SK-N-SH (cell line): Measurements from ENCODE around the gene SLC2A11. TPM values are rescaled to one million over a fixed set of nuclear protein-coding genes. Genes with fewer than 3 reads are reported as not detected.

ENCODE experiments used
- CTCF ChIA-PET: fragments of 300-600, 350-600 bp; formaldehyde crosslinking; extraction: SDS; loops from one replicate; lab custom pipeline; 2021; lab: Yijun Ruan, JAX
- POLR2A ChIA-PET: fragments of 350-600 bp; sonication (Branson Sonifier 250); formaldehyde crosslinking; extraction: SDS; loops from one replicate; lab custom pipeline; 2020; ENCODE audit warnings: antibody characterized with exemption, inconsistent platforms; lab: Yijun Ruan, JAX
- DNase-seq: peaks from one replicate; pipeline ENCODE4 v3.0.0; 2012
- H2AFZ ChIP-seq: fragments of 200-600 bp; sonication (generic); 2 replicates; pipeline ENCODE4 v1.8.1; 2016; ENCODE audit warnings: antibody characterized with exemption, mild to moderate bottlenecking, low read depth
- H3F3A ChIP-seq: fragments of 200-600 bp; sonication (generic); replicated peaks from 2 replicates; pipeline ENCODE3; 2016; ENCODE audit warnings: antibody characterized with exemption, mild to moderate bottlenecking; ENCODE audit not compliant: insufficient read depth
- H3K27ac ChIP-seq, 2 experiments: fragments of 200-500 bp in 1 of 2; fragments of 200-600 bp in 1 of 2; sonication (Bioruptor generic) in 1 of 2; sonication (generic), shearing (Covaris generic) in 1 of 2; 2 replicates each; pipeline versions ENCODE4 v1.5.1 to v1.6.1; 2014 to 2016; ENCODE audit warnings: low read depth in 2 of 2, inconsistent platforms in 1 of 2, low read length in 1 of 2, mild to moderate bottlenecking in 1 of 2, mixed read lengths in 1 of 2
- H3K27me3 ChIP-seq: fragments of 200-600 bp; sonication (generic), shearing (Covaris generic); 2 replicates; pipeline ENCODE4 v1.6.1; 2016; ENCODE audit warnings: mixed run types; ENCODE audit not compliant: insufficient read depth
- H3K36me3 ChIP-seq, 2 experiments: fragments of 200-500 bp in 1 of 2; fragments of 200-600 bp in 1 of 2; sonication (Bioruptor generic) in 1 of 2; sonication (generic) in 1 of 2; replicated peaks in 1 of 2; 2 replicates each; pipeline versions ENCODE3 to v1.5.1; 2014 to 2016; ENCODE audit warnings: low read length in 1 of 2, mild to moderate bottlenecking in 1 of 2; ENCODE audit not compliant: insufficient read depth in 2 of 2, control insufficient read depth in 1 of 2
- H3K4me1 ChIP-seq, 2 experiments: fragments of 200-500 bp in 1 of 2; fragments of 200-600 bp in 1 of 2; sonication (Bioruptor generic) in 1 of 2; sonication (generic), shearing (Covaris generic) in 1 of 2; 2 replicates each; pipeline versions ENCODE4 v1.5.1 to v1.6.1; 2014 to 2016; ENCODE audit warnings: low read depth in 1 of 2, low read length in 1 of 2, mixed run types in 1 of 2; ENCODE audit not compliant: insufficient read depth in 2 of 2, control insufficient read depth in 1 of 2
- H3K4me2 ChIP-seq: fragments of 200-600 bp; sonication (generic), shearing (Covaris generic); 2 replicates; pipeline ENCODE4 v1.6.1; 2017; ENCODE audit warnings: mixed run types
- H3K4me3 ChIP-seq, 2 experiments: fragments of 200-500 bp in 1 of 2; fragments of 200-600 bp in 1 of 2; sonication (Bioruptor generic) in 1 of 2; sonication (generic), shearing (Covaris generic) in 1 of 2; 2 replicates each; pipeline versions ENCODE4 v1.5.1 to v1.8.1; 2014 to 2016; ENCODE audit warnings: low read depth in 2 of 2, inconsistent platforms in 1 of 2, low read length in 1 of 2, mild to moderate bottlenecking in 1 of 2, mixed read lengths in 1 of 2, moderate library complexity in 1 of 2
- H3K79me2 ChIP-seq: fragments of 200-600 bp; sonication (generic); 2 replicates; pipeline ENCODE4 v1.8.1; 2017; ENCODE audit warnings: mild to moderate bottlenecking; ENCODE audit not compliant: insufficient read depth
- H3K9ac ChIP-seq: fragments of 200-600 bp; sonication (generic); 2 replicates; pipeline ENCODE4 v1.6.1; 2017; ENCODE audit warnings: mixed run types
- H3K9me2 ChIP-seq: fragments of 200-600 bp; sonication (generic); 2 replicates; pipeline ENCODE4 v1.6.1; 2017; ENCODE audit warnings: mixed run types
- H3K9me3 ChIP-seq: fragments of 200-600 bp; sonication (generic); 2 replicates; pipeline ENCODE4 v1.6.1; 2017; ENCODE audit warnings: mixed run types, mild to moderate bottlenecking, moderate library complexity
- H4K20me1 ChIP-seq: fragments of 200-600 bp; sonication (generic); 2 replicates; pipeline ENCODE4 v1.6.1; 2017; ENCODE audit warnings: mild to moderate bottlenecking, mixed run types; ENCODE audit not compliant: insufficient read depth
- EP300 ChIP-seq, 2 experiments: IDR thresholded peaks; 2 replicates each; pipeline versions ENCODE4 v1.4.0 to v1.6.1; 2012; ENCODE audit warnings: borderline replicate concordance in 1 of 2, low read depth in 1 of 2, low read length in 1 of 2
- FOSL2 ChIP-seq: IDR thresholded peaks from 2 replicates; pipeline ENCODE4 v1.4.0; 2012; ENCODE audit warnings: low read depth, mild to moderate bottlenecking, moderate library complexity, borderline replicate concordance
- FOXJ3 ChIP-seq: sonication (generic); formaldehyde crosslinking; IDR thresholded peaks from 2 replicates; pipeline ENCODE4 v1.5.1; 2020; ENCODE audit warnings: mild to moderate bottlenecking, missing genetic modification reagents
- RXRA ChIP-seq: IDR thresholded peaks from 2 replicates; pipeline ENCODE4 v1.4.0; 2012; ENCODE audit warnings: low read depth, mild to moderate bottlenecking, borderline replicate concordance
- TAF1 ChIP-seq: IDR thresholded peaks from 2 replicates; pipeline ENCODE4 v1.6.1; 2012; ENCODE audit warnings: low read depth, mild to moderate bottlenecking, low read length, moderate library complexity, borderline replicate concordance
- TEAD4 ChIP-seq: IDR thresholded peaks from 2 replicates; pipeline ENCODE4 v1.4.0; 2012; ENCODE audit warnings: mild to moderate bottlenecking, borderline replicate concordance; ENCODE audit not compliant: insufficient read depth
- WGBS: methylation state at CpG from one replicate; pipeline ENCODE4 v1.1.6; 2017; ENCODE audit warnings: low lambda C conversion rate; 5-methylcytosine and 5-hydroxymethylcytosine counted together
- polyA plus RNA-seq, 3 experiments: library from polyadenylated mRNA; depleted of rRNA; stranded (reverse); fragments of >200 nt; gene quantifications; 2 replicates each; pipeline ENCODE4 v1.2.3, GENCODE V29; 2012
- TF ChIP-seq, protein P1 (sequence below): IDR thresholded peaks from 2 replicates; pipeline ENCODE4 v1.4.0; 2012; ENCODE audit warnings: low read depth, borderline replicate concordance
- TF ChIP-seq, protein P2 (sequence below): fragments of 200-600 bp; sonication (generic); IDR thresholded peaks from 2 replicates; pipeline ENCODE4 v1.6.1; 2017; ENCODE audit warnings: antibody characterized with exemption, mild to moderate bottlenecking, moderate library complexity

SLC2A11 gene
- polyA plus RNA-seq, 1 of the 3 experiments (the other 2 are of a cell fraction), result 21.8 TPM

DNA sequence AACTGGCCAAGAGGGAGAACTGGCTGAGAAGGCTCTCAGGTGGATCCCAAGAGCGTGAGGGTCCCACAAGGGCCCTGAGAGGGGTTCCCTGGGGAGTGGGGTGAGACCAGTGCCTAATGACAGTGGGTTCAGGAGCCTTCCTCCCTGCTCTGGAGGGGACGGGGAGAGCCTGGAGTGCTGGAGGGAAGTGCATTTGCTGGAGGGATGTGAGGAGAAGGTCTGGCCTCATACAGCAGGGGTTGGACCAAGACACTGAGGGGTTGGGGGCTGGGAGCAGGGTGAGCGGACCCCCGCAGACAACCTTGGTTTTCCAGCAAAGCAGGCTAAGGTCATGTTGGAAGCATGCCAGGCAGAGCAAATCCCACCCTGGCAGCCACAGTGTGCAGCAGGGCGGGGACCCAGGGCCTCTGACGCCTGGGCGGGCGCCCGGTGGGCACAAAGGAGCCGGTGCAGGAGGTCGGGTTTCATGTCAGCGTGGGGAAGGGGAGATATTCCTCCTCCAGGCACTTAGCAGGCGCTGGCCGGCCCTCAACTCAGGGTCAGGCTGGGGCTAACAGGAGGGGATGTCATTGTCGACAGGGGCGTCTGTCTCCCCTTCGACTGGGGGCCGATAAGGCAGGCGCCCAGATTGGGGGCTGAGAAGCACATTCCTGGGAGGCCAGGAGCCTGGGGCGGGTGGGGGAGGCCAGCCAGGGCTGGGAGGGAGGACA, 15.8 kb upstream of the SLC2A11 start:
- 85% methylated on average over 13 of the region's 20 CpGs for WGBS
- Histone ChIP-seq H3K27me3 (no peaks in the 10 kb centered on the region), H4K20me1 (no peaks in the 10 kb centered on the region), H2AFZ (no peak overlapping the region), H3K79me2 (no peaks in the 10 kb centered on the region), H3K4me3 (no peak overlapping the region), H3K9me2 (no peaks in the 10 kb centered on the region), H3K9me3 (no peaks in the 10 kb centered on the region), H3K4me1 (peaks cover 4 to 26% of the 10 kb centered on the region in 2 experiments), H3K4me2 (no peak overlapping the region)
- no peak for TF ChIP-seq RXRA
- TF ChIP-seq FOXJ3 (CRISPR knock-in tag), result no peak
- TF ChIP-seq TAF1, result no peak
- TF ChIP-seq TEAD4, result no peak
- TF ChIP-seq, all 33 proteins: peak for 0
- Histone ChIP-seq H3K27ac (no peak overlapping the region), H3K36me3 (peaks cover 0 to 9% of the 10 kb centered on the region in 2 experiments), H3K9ac (no peak overlapping the region), H3F3A (no peaks in the 10 kb centered on the region)
- ChIA-PET CTCF (no interaction called here), POLR2A (no interaction called here)
- DNase-seq, result peak; percentile 49

DNA sequence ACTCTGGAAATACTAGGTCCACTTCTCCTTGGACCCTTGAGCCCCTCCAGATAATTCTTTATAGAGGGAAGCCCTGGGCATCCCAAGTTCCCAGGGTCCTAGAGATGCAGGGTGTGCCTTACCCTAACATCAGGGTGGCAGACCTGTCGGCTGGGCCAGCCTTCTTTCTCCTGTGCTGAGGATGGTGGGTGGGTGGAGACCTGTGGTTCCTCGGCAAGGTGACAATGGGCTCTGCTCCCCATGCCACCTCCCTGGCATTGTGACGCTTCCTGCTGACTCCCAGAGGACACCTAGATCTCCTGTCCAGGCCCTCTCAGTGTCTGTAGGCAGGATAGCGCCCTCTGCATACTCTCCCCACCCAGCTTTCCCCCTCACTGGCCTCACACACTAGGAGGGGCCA, 15.1 kb upstream of the SLC2A11 start:
- POLR2A ChIA-PET, result no interaction called here
- H3K4me1 ChIP-seq, result peaks cover 4 to 32% of the 10 kb centered on the region in 2 experiments
- H3K4me3 ChIP-seq, result no peak overlapping the region

More for the DNA sequence above, 15.1 kb upstream of the SLC2A11 start:
- 97% methylated on average over 3 of the region's 4 CpGs for WGBS
- no peaks in the 10 kb centered on the region for H3K27me3 ChIP-seq
- no peaks in the 10 kb centered on the region for H3K9me2 ChIP-seq
- TF ChIP-seq EP300 (IDR thresholded peaks at IDR 0.05; ENCODE audit: borderline replicate concordance in 1 of 2, low read depth in 1 of 2, low read length in 1 of 2) (no peak), TAF1 (no peak), FOSL2 (no peak), TEAD4 (no peak)
- TF ChIP-seq, protein P1, sequence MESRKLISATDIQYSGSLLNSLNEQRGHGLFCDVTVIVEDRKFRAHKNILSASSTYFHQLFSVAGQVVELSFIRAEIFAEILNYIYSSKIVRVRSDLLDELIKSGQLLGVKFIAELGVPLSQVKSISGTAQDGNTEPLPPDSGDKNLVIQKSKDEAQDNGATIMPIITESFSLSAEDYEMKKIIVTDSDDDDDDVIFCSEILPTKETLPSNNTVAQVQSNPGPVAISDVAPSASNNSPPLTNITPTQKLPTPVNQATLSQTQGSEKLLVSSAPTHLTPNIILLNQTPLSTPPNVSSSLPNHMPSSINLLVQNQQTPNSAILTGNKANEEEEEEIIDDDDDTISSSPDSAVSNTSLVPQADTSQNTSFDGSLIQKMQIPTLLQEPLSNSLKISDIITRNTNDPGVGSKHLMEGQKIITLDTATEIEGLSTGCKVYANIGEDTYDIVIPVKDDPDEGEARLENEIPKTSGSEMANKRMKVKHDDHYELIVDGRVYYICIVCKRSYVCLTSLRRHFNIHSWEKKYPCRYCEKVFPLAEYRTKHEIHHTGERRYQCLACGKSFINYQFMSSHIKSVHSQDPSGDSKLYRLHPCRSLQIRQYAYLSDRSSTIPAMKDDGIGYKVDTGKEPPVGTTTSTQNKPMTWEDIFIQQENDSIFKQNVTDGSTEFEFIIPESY, result no peak
- TF ChIP-seq, protein P2, sequence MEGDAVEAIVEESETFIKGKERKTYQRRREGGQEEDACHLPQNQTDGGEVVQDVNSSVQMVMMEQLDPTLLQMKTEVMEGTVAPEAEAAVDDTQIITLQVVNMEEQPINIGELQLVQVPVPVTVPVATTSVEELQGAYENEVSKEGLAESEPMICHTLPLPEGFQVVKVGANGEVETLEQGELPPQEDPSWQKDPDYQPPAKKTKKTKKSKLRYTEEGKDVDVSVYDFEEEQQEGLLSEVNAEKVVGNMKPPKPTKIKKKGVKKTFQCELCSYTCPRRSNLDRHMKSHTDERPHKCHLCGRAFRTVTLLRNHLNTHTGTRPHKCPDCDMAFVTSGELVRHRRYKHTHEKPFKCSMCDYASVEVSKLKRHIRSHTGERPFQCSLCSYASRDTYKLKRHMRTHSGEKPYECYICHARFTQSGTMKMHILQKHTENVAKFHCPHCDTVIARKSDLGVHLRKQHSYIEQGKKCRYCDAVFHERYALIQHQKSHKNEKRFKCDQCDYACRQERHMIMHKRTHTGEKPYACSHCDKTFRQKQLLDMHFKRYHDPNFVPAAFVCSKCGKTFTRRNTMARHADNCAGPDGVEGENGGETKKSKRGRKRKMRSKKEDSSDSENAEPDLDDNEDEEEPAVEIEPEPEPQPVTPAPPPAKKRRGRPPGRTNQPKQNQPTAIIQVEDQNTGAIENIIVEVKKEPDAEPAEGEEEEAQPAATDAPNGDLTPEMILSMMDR, result no peak
- no peaks in the 10 kb centered on the region for H4K20me1 ChIP-seq
- peaks cover 0 to 5% of the 10 kb centered on the region in 2 experiments for H3K36me3 ChIP-seq
- CTCF ChIA-PET, result interaction anchor here (0.6 to 1.3 kb wide), 2 partner anchors 16 to 486 kb away, joined by 3 to 5 read pairs; no protein-coding TSS in a partner anchor
- H3K27ac ChIP-seq, result no peak overlapping the region
- H3K79me2 ChIP-seq, result no peaks in the 10 kb centered on the region
- no peaks in the 10 kb centered on the region for H3F3A ChIP-seq
- H3K9ac ChIP-seq, result no peak overlapping the region
- H3K4me2 ChIP-seq, result no peak overlapping the region
- H2AFZ ChIP-seq, result no peak overlapping the region
- peak; percentile 30 for DNase-seq
- no peaks in the 10 kb centered on the region for H3K9me3 ChIP-seq
